Midbrain (tissue), 1 donor: Measurements from ENCODE around the gene SUV39H2.
"Not testable (repeated sequence)": the region's sequence is repeated elsewhere in the genome, so short reads cannot be mapped to it uniquely, and the experiment has no call there.

Experiments used
- DNase-seq: peaks from one replicate; lab custom pipeline; 2025; lab: John Stamatoyannopoulos, UW

SUV39H2 gene

DNA sequence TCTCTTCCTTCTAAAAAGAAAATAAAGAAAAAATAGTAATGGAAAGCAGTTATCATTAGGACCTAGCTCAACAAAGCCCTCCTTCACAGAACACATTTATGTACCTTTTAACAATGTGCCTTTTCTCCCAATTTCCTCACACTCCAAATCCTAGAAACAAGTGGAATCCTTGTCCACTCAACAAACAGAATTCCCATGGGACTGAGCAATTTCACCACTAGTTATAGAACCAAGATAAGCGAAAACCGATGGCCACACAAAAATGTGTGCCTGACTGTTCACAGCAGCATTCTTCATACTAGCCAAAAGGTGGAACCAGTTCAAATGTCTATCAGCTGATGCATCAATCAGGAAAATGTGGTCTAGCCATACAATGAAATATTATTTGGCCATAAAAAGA lies 57.9 kb downstream of the SUV39H2 start:
- no peak for DNase-seq

DNA sequence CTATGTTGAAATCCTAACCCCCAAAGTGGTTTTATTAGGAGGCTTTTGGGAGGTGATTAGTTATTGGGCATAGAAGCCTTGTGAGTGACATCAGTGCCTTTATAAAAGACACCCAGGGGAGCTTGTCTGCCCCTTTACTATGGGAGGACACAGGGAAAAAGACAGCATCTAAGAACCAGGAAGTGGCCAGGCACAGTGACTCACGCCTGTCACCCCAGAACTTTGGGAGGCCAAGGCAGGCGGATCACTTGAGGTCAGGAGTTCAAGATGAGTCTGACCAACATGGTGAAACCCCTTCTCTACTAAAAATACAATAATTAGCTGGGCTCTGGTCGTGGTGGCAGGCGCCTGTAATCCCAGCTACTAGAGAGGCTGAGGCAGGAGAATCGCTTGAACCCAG lies 60.3 kb downstream of the SUV39H2 start:
- not testable (repeated sequence) for DNase-seq

DNA sequence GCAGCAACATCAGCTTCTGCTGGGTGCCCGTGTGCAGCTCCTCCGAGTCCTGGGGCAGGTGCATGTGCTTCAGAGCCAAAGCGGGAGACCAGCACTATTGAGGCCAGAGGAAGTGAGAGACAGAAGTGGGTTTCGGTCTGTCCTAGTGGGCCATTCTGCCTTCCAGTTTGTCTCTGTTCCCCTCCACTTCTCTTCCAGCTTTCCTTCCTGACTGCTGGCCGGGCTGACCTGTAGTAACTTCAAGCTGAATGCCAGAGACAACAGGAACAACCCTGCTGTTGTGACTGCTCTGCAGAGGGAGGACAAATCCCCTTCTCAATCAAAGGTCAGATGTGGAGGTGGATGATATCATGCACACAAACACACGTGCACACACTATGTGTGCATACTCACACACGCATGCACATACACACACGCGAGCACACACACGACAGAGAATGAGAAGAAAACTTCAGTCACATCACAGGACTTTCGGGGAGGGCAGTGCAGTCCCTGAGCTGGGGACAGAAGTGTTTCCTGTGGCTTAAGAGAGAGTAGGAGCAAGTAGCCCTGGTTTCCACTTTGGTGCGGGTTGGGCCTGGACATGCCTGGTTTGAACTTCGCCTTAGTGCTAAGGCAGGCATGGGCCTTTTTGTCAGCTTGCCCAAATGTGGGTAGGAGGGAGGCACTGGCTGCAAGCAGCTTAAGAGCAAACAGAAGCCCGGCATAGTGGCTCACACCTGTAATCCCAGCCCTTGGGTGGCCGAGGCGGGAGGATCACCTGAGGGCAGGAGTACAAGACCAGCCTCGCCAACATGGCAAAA lies 63.7 kb downstream of the SUV39H2 start:
- DNase-seq, result not testable (repeated sequence)

DNA sequence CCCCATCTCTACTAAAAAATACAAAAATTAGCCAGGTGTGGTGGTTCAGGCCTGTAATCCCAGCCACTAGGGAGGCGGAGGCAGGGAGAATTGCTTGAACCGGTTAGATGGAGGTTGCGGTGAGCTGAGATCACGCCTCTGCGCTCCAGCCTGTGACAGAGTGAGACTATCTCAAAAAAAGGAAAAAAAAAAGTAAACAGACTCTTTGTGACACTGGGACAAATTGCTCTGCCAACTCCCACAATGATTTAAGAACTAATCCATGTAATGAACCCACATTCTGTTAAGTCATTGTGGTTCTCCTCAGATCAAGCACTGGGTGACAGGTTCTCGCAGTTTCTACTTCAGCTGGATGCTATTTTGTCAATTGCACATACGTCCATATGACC lies 64.3 kb downstream of the SUV39H2 start:
- not testable (repeated sequence) for DNase-seq

DNA sequence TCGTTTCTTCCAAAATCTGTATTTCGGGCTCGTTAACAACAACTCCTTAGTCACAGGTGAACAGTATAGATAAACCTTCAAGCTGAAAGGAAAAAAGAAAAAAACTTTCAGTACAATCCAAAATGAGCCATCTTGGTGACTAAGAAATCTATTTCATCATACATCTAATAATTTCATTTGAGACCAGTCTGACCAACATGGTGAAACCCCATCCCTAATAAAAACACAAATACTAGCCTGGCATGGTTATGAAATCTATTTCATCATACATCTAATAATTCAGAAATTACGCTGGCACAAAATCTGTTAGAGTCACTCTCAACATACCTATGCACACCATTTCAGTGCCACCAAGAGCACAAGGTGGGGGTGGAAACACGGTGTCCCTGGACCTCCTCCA lies 66.4 kb downstream of the SUV39H2 start:
- no peak for DNase-seq

DNA sequence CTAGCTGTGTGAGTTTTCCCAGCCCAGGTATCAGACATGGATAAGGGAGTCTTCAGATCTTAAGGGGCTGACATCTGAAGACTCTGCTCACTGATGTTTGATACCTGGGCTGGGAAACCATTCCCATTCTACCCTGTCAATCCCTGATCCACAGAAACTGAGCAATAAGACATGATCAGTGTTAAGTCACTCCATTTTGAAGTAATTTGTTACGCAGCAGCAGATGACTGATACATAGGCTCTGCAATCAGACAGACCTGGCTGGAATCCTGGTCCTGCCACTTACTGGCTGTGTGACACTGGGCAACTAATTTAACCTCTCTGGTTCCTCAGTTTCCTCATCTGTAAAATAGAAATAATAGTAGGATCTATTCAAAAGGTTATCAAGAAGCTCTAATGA lies 68.6 kb downstream of the SUV39H2 start:
- DNase-seq, result no peak

DNA sequence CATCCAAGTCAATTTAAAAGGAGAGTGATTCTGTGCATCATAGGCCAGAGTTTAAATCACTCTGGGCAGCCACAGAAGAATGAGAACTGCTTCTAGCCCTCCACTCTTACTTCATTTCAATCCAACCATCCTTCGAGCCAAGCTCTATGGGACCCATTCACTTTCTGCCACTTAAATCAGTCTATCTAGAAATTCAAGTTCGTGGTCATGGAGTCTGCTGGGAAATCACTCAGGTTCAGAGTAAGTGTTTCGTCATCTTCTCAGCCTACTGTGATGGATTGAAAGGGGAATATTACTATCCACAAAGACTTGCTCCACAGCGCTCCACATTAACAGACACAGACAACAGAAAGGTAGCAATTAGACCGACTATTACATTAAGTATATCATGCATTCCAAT lies 70.6 kb downstream of the SUV39H2 start:
- DNase-seq, result no peak

DNA sequence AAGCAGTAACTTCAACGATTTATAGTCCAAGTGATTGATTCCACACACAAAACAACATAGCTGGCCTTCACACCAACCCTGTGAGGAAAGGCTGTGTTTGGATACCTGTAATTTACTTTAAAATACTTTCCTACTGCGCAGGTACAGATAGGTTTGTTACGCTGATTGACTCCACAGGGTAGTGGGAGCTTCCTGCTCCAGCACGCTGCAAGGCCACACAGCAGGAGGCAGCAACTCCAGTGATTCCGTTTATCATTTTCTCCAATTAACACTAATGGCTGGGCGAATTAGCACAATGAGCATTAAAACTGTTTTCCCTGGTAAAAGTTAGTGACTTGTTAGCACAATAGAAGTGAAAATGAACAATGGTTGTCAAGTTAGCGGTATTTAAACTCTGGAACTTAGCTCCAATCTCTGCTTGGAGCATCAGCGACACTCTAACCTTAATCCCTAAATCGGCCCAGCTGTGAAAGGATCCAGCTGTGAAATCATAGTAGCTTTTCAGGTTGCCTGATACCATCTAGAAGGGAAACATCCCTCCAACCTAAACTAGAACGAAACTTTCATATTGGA lies 74.3 kb downstream of the SUV39H2 start:
- no peak for DNase-seq

DNA sequence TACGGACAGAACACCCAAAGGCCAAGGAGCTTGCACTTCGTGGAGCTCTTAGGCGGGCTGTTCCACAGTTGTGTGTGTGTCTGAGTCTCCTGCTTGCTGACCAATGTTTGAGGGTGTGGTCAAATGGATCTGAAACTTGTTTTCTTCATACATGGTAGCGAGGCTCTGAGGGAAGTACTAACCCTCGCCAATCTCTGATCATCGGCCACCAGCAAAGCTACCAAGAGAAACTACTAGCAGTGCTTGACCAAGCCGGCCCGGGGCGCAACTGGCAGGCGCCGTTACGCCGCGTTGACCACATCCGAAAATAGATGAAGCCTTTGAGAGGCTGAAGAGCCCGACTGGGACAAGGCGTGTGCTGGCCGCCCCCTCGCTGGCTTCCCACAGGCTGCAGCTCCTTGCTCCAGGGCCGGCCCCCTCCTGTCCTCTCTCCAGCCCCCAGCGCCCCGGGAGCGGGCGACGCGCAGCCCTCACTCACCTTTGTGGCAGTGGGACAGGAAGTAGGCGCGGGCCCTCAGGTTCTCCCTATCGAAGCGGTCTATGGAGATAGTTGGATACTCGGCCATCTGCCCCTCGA lies 74.8 kb downstream of the SUV39H2 start:
- DNase-seq, result no peak
